8988T (cell line): ENCODE measurements around the gene RCOR2.
A peak's percentile ranks its signal among the peaks of the same experiment; 100 is the strongest.

Source experiments
- DNase-seq: peaks from one replicate; pipeline ENCODE4 v3.0.0; 2011

The RCOR2 gene

DNA sequence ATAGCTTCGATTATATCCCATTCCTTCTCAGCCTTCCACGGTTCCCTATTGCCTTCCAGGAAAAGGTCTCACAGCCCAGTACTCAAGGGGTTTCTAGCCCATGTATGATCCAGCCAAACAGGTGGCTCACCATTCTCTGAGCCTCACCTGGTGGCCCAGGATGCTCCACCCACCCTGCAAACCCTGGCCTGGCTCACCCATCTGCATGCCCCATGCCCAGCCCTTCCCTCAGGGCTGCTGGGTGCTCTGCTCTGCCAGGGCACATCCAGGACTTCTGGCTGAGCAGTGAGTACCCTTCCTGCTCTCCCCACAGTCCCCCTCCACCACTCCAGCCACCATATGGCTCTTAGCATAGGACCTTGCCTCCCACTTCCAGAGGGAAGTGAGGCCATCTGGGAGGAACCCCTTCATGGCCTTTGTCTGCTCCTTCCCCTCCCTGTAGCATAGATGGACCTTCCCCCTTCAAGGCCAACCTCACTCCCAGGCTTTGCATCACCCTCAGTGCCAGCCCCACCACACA lies 5.8 kb upstream of the RCOR2 start:
- DNase-seq = no peak

DNA sequence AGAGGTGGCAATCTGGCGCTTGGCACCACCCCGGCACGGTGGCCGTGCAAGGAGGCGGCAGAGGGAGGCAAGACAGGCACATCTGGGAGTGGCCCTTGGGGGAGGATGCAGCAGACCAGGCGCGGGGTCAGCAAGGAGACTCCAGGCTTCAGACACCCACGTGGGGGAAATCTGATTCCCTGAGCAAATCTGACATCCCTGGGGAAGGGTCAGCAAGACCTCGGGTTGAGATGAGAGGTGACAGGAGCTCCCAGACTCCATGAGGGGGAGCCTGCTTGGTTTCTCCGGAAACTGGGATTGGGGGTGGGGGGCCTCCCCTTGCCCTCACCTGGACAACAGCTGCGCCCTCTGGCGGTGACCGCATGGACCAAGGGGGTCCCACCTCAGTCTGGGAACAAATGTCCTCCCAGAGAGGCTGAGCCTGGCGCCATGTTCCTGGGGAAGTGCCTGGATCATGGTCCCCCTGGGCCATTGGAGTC lies 4.0 kb upstream of the RCOR2 start:
- DNase-seq = peak; percentile 83

DNA sequence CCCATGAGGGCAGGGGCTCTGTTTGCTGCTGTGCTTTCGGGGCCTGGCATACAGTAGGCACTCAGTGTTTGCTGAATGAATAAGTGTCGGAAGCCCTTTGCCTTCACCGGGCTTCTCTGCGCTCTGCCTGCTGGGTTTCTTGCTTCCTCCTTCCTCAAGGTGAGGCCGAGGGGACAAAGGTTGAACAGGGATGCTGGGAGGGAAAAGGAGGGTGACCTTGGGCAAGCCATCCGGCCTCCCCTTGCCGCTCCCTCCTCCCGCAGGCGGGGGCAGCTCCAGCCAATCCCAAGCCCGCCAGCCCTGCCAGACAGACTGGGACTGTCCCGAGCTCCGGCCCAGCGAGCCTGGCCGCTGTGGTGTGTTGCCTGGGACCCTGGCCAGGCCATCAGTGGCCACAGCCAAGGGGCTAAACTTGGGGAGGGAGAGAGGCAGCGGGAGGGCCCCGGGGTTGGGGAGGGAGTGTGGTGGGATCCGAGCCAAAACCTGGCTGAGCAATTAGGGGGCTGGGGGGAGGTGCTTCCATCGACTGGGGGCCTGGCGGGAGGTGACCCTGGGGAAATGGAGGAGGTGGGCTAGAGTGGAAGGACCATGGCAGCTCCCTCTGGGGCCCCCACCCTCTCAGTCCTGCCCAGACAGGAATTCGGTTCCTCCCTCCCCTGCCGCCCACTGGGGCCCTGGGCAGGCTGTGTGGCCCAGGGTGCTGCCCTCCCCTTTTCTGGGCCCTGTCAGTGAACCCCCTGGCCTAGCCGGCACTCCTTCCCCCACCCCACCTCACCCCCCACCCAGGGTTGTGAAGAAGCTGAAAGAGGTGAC lies 3.4 kb upstream of the RCOR2 start:
- DNase-seq = no peak

DNA sequence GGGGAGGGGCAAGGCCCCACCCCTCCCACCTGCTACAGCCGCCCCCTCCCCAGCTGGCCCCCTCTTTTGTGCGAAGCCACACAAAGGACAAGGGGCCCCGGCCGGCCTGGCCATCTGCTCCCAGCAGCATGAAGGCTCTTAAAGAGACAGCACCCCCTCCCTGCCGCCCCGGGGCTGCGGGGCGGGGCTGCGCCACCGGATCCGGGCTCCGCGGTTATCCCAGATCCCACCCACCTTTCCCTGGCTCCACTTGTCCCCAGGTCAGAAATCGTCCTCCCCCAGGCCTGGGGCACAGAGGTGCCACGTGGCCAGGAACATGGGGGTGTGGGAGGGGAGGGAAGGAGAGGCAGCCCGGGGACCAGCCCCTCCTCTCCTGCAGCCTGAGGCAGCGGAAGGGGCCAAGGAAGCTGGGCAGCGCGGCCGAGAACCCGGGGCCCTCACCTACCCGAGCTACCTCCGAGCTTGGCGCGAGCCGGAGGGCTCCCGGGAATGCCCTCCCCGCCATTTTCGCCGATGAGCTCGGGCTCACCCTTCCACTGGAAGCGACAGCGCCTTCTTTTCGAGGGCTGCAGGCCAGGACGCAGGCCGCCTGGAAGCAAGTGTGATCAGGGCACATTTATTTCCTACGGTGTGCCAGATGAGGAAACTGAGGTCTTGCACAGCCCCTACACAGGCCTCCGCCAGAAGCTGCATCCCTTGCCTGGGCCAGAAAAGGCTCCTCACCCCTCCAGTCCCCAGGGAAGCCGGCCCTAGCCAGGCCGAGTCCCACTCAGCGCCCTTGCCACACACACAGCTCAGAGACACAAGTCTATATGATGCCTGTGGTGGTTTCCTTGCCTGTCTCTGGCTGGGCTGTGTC lies 2.5 kb upstream of the RCOR2 start:
- no peak for DNase-seq

DNA sequence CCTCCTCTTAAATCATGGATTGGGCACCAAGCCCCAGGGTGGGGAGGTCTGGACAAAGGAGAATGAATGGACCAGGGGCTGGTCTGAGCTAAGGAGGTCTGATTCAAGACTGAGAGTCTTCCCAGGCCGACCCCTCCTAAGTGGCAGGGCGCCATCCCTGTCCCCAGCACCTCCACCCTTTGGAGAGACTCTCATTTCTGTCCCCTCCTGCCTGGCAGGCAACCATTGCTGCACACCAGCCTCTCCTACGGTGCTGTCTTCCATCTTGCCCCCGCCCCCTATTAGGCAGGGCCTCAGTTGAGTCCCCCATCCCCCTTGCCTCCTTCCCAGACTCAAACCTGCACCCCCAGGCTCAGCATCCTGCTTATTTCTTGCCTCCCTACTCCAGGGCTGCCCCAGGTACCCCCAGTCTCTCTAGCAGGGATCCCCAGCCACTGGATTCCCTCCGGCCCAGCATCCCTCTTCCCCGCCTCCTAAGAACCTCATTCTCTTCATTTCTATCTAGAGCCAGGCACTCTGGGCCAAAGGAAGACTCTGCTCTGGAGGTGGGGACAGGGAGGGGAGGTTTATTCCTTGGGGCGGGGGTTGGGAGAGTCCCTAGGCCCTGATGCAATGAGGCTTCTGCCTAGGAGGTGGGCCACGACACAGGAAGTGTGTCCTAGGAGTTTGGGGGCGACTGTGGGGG lies 1.7 kb upstream of the RCOR2 start:
- no peak for DNase-seq

DNA sequence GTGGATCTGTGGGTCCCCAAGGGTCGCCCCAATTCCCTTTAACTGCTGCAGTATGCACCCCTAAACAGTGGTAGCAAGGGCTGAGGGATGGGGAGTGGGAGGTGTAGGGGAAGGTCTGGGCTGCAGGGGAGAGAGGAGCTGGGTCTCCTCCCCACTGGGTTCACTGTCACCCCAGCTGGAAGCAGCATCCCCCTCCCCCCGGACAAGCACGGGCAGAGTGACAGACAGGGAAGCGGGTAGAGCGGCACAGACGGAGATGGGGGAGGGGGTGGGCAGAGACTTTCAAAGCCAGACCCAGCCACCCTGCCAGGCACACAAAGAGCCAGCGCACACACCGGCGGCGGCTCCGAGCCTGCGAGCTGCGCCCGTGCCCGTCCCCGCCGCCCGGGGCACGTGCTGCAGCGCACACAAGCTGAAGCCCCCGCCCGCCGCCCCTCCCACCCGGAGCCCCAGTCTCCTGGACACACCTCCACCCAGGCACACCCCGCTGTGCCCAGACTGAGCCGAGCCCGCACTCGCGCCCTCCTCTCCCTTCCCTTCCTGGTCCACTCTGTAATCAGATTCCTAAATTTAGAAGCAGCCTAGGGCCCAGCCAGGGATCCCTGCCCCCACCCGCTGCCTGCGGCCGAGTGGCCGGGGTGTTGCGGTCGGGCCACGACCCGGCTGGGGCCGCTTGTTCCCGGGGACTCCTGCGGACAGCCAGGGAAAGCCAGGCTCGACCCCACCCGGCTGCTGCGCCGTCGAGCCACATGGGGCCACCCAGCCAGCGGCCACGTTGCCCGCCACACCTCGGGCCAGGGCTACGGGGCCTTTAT lies 935 bp upstream of the RCOR2 start:
- peak; percentile 94 for DNase-seq

DNA sequence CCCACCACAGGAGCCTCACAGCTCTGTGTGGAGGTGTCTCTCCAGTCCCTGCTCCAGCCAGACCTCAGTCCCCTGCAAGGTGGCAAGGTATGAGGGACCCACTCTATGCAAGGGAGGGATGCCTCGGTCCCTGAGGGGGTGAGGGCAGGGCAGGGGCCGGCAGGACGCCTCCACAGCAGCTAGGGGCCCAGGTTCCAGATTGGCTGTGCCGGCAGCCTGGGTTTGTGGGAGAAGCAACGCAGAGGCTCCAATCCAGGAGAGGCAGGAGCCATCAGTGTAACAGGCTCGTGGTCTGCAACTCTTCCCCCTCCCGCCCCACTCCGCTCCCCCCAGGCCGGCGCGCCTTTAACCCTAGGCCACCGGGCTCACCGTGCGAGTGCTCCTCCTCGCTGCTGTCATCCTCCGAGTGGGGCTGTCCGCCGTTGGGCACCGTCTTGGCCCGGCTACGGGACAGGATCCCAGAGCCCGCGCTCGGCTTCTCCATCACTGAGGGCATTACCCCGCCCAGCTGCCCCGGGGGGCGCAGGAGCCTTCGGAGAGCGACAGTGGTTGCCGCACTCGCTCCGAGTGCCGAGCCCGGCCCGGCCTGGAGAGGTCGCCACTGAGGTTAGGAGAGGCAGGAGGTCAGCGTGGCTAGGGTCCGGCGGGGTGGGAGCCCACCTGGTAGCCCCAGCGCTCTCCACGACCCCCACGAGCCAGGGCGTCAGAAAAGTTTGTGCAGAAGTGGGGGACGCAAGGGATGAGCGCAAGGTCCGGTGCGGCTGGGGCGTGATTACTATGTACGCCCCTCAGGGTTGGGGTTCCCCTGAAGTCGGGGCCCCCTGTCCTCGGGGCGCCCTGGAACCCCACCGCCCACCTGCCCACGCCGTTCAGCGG lies 765 bp downstream of the RCOR2 start:
- DNase-seq = peak; percentile 98

DNA sequence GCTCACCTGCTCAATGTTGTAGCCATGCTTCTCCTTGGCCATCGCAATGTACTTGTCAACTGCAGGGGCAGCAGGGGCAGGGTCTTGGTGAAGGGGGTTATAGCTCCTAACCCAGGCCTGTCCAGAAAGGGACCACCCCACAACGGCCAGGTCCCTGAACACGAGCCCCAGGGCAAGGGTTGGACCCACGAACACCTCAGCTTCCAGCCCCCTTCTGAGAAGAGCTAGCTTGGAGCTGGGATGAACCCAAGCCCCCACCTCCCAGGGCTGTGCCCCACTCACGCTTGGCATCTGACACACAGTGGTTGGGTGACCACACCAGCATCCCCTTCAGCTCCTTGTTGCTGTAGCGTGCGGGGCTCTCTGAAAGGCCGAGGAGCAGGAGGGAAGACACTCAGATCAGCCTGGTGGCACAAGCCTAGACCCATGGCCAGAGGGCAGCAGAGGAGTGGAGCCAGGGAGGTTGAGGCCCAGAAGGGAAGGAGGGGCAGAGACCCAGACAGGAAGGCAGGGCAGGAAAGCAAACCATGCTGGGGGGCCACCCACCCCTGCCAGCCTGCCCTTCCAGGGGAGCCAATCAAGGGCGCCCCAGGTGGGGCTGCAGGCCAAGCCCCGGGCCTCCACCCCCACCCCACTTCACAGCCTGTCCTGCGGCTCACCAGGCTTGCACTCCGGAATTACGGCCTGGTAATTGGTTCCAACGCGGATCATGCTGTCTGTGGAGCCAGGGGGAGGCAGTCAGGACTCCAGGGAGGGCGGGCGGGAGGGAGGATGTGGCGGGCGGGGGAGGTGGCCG lies 1.9 kb downstream of the RCOR2 start:
- peak; percentile 83 for DNase-seq

DNA sequence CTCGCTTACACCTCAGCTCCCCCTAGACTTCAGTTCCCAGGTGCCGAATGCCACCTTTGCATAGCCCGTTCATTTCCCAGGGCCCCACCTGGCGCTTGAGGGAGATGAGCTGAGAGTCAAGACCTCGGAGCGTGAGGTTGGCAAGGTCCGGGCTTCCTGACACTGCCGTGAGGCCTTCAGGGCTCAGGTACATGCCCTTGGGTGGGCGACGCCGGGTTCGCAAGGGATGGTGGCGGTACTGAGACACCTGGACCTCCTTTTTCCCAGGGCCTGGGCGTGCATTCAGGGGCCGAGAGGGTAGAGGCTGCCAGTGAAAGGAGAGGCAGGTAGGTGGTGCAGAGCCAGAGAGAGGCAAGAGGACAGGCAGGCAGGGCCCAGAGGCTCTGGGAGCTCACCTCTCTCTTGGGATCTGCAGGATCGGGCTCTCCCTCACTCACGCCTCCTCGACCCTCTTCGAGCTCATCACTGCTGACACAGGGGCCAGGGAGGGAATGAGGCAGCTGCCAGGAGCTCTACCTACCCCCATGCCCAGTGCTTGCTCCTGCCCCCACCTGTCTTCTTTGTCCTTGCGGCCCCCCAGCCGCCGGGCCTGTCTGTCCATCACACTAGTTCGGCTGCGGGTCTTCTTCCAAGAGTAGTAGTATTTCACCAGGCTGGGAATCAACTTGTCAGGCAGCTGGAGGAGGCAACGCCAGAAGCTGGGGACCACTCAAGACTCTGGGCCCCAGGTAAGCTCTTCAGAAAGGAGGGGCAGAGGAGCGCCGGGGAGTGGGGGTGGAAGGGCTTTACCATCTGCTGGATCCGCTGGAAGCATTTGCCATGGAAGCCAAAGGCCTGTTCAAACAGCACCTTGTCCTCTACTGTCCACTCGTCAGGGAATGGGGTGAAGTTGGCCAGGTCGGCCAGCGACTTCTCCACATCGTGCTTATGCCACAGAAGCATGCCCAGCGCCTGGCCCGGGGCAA lies 2.8 kb downstream of the RCOR2 start:
- DNase-seq = peak; percentile 80

DNA sequence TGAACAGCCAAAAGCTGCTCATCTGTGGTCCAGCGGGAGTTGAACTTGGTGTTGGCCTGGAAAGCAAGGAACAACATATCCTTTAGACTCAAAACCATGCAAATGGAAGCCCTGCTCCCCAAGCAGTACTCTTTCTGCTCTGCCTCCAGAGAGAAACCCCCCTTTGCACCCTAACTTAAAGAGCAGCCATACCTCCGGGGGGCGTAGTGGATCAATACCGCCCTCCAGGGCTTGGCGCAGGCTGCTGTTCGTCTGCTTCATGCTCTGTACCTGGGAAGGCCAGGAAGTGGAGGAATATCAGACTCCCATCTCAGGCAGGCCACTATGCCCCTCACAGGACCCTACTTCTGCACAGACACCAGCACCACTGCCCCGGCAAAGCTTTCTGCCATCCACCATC lies 4.3 kb downstream of the RCOR2 start:
- no peak for DNase-seq

DNA sequence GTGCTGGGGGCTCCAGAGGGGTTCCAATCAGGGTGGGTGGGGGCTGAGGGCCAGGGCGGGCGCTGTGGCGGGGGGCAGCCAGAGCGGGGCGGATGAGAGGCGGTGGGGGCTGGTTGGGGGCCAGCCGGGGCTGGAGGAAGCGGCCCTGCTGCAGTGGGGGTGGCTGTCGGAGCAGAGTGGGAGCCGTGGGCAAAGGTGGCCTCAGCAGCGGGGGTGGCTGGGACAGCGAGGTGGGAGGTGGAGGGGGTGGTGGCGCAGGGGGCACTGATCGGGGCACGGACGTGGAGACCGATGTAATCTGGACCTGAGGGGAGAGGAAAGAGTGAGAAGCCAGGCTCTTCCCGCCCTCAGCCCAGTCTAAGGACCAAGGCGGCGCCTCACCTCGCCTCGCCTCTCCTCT lies 5.1 kb downstream of the RCOR2 start:
- DNase-seq = no peak

DNA sequence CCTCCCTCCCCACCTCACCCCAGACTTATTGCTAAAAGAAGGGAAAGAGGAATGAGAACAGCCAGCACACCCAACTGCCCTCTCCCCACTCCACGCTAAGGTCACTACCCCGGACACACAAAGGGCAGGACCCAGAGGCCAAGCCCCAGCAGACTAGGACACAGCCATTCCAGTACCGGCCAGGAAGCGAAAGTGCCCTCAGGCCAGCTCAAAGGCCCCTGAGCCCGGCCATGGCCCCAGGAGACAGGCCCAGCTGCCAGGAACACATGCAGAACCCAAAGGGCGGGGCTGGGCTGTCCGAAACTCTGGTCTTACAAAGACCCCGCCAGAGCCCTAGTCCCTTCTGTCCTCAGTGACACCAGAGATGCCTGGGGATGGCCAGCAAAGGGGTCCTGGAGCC lies 5.5 kb downstream of the RCOR2 start:
- no peak for DNase-seq

DNA sequence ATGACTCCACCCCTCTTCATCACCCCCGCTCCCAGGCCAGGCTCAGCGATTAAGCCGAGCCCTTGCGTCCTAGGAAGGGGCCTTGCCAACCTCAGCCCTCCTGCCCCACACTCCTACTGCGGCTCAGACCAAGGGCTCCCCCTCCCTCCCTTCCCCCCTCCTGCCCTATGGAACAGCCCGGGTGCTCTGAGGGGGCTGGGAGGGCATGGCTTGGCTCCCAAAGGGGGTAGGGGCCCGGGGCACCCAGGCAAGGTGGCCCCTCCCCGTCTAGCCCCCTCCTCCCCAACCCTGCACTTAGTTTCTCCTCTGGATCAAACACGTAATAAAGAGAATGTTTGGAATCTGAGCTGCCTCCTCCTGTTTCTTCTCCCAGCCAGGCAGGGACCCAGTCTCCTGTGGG lies 6.3 kb downstream of the RCOR2 start:
- DNase-seq = no peak

DNA sequence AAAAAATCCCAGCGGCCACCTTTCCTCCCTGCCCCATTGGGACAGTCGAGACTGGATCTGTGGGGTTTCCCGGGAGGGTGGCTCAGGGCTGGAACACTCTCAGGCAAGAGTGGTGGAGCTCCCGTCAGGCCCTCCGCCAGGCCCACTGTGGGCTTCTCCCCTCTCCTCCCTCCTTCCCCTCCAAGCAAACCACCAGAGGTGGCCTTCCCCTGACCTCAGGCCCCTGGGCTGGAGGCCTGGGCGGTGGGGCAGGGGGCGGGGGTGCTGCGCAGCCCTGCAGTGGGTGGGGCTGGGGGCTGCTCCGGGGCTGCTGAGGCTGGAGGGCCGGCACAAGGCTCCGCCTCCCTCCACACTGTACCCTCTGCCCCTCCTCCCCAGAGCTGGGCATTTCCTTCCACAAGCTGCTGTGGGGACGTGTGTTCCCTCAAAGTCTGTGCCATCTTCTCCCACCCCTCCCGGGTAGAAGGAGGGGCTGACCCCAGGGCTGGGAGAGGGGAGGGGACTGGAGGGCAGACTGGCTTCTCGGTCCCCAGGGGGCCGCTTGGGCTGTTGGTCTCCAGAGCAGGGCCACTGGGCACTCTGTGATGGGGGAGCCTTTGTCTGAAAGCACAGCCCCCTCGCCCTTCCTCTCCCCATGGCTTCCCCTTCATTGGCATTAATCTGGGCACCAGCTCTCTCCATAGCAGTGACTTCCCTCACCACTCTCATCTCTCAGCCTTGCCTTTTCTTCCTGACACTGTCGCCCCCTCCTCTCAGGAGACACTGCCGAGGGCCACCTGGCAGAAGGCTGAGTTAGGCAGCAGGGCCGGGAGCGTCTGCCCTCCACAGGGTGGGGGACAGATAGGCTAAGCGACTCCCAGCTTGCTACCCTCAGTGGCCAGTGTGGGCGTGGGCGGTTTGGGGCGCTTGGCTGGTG lies 7.1 kb downstream of the RCOR2 start:
- DNase-seq = peak; percentile 72

DNA sequence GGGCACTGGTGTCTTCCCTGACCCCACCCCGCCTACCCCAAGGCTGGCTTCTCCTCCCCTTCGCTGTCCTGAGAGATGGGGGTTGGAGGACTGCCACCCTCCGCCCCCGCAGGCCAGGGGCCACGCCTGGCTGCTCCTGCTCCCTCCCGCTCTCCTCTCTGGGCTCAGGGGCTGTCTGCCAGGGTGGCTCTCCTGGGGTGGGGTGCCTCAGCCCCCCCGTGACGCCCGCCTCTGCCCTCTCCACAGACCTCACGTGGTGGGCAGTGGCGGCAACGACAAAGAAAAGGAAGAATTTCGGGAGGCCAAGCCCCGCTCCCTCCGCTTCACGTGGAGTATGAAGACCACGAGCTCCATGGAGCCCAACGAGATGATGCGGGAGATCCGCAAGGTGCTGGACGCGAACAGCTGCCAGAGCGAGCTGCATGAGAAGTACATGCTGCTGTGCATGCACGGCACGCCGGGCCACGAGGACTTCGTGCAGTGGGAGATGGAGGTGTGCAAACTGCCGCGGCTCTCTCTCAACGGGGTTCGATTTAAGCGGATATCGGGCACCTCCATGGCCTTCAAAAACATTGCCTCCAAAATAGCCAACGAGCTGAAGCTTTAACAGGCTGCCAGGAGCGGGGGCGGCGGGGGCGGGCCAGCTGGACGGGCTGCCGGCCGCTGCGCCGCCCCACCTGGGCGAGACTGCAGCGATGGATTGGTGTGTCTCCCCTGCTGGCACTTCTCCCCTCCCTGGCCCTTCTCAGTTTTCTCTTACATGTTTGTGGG lies 8.1 kb downstream of the RCOR2 start:
- DNase-seq = no peak

DNA sequence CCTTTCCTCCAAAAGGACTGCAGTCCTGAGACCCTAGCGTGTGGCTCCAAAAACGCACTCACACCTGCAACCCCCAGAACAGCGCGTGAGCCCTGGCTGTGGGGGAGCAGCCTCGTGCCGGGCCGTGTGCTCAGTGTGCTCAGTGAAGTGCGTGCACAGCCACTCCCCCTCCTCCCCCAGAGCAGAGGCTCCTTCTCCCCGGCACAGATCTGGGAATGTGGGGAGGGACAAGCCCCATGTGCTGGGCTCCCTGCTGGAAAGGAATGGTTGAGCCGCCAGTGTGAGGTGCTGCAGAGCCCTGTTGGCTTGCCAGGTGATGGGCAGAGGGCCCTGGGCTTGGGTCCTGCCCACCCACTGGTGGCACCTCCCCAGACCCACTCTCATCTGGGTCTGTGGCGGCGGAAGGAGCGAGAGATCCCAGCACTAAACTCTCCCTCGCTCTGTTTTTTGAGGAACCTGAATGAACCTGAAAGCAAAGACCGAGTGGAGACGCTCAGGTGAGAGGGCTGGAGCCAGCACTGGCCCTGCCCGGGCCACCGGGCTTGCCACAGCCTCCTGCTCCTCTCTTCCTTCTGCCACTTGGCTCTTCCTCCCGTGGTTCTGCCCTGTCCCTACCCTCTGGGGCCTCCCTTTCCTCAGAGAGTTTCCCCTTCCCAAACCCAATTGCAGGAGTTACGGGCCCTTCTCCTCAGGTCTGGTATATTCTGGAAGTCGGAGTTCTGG lies 9.0 kb downstream of the RCOR2 start:
- DNase-seq = peak; percentile 78

DNA sequence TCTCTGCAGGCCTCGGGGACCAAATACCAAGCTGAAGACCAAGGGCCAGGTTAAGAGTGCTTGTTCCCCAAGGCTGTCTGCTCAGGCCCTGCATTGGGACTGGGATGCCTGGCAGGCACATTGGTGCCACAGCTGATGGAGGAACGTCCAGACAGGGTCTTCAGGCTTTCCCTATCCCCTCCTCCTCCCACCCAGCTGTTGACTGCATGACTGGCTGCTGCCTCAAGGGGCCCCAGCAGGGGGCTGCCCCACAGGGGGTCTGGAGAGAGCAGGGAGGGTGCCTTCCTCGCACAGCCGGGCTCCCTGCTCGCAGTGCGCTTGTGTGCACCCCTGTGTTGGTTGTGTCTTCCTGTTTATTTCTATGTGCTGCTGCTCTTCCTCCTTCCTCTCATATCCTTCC lies 9.9 kb downstream of the RCOR2 start:
- no peak for DNase-seq
